GM13976 (cell line): Measurements from ENCODE around the gene RNF19B.

Experiments
- DNase-seq: peaks from one replicate; pipeline ENCODE4 v3.0.0; 2012; ENCODE audit warnings: low spot score
- CTCF ChIP-seq: IDR thresholded peaks from 2 replicates; pipeline ENCODE4 v1.5.1; 2012; ENCODE audit warnings: borderline replicate concordance, mild to moderate bottlenecking; ENCODE audit not compliant: insufficient read depth; ENCODE audit errors: extremely low read depth, missing control alignments, control extremely low read depth
- in situ Hi-C: fragments of 300-500 bp; cut with MboI; formaldehyde crosslinking; loops from one replicate; pipeline ENCODE4 v1.12.0; 2022; ENCODE audit warnings: low sequenced_read_pairs, mixed read lengths, inconsistent platforms; ENCODE audit not compliant: unreplicated experiment

Gene RNF19B

GRCh38 chr1:32988665-32989064, 24.1 kb upstream of the RNF19B start:
- in situ Hi-C loops = no loop called here
- no peak for TF ChIP-seq CTCF
- DNase-seq = no peak

- in situ Hi-C loops = no loop called here
- no peak for TF ChIP-seq CTCF
- no peak for DNase-seq
Observed at GRCh38 chr1:32985226-32985625, 20.6 kb upstream of the RNF19B start.

DNA sequence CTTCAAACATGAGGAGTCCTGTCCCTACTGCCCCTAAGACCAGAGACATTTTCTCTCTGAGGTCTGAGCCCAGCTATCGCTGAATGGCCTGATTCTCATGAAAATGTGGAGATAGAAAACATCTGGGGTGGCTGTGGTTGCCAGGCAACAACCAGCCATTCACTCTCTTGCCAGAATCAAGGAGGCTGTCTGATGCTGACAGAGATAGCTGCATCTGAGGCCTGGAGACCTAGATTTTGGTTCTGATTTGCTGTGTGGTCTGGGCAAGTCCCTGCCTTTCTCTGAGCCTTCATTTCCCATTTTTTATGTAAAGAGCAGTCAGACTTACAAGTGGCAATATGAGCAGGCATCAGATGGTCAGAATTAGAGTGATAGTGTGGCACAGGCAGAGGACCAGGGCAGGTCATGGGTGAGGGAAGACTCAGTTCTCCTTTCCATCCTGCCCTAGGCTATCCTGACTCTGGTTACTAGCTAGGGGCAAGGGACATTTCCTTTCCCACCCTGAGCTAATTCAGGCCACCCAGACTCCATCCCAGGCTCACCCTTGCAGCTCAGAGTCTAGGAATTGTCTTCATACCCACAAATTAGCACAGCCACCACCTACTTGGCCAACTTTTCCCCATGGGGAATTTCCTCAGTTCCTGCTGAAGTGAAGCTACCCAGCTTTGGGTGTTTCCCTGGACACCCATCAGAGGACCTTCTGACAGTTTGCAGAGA, 20.0 kb upstream of the RNF19B start:
- in situ Hi-C loops = no loop called here
- DNase-seq = peak; percentile 52
- no peak for TF ChIP-seq CTCF

DNA sequence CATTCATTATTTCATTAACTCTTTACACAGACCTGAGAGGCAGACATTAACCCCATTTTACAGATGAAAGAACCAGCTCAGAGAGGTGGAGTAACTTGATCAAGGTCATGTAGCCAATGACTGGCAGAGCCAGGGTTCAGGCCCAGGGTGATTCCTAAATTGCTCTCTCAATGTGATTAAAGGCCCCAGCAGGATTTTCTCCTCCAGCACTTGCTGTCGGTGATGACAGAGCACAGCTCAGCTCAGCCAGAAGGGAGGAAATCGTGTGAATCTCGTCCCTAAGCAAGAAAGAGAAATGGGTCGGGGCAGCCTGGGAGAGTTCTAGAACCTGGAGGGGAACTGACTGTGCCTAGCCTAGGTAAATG, 19.5 kb upstream of the RNF19B start:
- TF ChIP-seq CTCF = no peak
- in situ Hi-C loops = no loop called here
- DNase-seq = no peak

DNA sequence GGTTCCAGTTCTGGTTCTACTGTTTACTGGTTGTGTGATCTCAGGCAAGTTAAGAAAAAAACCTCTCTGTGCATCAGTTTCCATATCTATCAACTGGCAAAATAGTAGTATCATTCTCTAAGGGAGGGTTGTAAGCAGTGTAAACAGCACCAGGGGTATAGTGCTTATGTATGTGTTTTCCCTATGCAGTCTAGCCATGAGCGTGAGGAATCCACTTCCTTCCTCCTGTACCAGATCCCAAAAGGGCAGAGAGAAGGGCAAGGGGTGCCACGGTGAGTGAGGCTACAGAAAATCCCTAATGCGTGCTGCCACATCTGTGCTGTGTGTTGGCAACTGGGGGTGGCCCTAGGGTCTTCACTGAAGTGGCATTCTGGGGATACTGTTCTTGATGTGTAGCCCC, 18.4 kb upstream of the RNF19B start:
- no peak for TF ChIP-seq CTCF
- in situ Hi-C loops = no loop called here
- no peak for DNase-seq

DNA sequence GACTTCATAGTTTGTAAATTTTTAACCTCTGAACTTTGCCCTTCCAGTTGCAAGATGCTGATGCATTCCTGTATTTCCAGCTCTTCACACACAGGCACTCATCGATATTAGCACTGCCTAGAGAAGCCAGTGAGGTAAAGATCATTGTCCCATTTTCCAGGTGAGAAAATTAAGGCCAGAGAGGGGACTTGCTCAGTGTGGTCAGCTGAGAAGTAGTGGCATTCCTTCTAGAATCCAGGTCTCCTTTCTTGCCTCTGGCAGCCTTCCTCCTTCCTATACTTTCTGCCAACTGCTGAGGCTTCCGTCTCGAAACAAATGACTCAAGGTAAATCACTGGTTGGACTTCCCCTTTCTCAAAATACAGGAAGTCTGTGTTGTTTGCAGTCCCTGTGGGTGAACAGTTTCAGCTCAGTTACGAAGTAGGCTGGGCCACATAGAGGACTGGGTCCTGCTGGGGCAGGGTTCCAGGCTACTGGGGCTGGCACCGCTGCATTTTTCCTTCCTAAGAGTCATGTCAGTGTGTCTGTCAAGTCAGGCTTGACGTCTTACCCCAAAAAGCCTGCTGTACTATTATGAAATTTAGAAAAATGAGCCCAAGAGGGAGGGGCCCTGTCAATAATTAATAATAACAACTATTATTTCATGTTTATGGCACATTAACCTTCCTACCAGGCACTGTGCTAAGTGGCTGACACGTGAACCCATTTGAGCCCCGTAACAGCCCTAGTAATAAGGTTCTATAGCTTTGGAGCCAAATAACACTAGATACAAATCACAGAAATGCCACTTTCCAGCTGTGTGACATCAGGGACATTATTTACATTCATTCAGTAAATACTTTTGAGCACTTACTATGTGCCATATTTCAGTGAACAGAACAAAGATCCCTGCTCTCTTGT, 16.6 kb upstream of the RNF19B start:
- in situ Hi-C loops = no loop called here
- no peak for TF ChIP-seq CTCF
- peak; percentile 82 for DNase-seq

GRCh38 chr1:32980080-32980479, 15.5 kb upstream of the RNF19B start:
- TF ChIP-seq CTCF = no peak
- DNase-seq = no peak
- in situ Hi-C loops = no loop called here
